ENCODE measurements around the gene NXNL2.

NXNL2 gene

DNA sequence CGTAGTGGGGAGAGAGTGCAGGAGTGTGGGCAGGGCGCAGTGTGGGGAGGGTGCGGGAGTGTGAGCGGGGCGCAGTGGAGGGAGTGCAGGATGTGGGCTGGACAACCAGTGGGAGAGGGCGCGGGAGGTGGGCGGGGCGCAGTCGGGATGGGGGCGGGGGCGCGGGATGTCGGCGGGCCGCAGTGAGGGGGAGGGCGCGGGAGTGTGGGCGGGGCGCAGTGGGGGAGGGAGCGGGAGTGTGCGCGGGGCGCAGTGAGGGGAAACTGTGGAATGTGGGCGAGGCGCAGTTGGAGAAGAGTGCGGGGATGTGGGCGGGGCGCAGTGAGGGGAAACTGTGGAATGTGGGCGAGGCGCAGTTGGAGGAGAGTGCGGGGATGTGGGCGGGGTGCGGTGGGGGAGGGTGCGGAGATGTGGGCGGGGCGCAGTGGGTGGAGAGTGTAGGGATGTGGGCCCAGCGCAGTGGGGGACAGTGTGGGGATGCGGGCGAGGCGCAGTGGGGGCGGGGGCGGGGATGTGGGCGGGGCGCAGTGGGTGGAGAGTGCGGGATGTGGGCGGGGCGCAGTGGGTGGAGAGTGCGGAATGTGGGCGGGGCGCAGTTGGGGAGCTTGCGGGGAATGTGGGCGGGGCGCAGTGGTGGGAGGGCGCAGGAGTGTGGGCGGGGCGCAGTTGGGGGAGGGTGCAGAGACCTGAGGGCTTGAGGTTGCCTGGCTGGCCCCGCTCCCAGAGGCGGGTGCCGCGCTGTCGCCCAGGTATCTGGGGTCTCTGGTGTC, at the start of gene NXNL2:
Gene NXNL2, plus strand, starts transcription at position 723 of the 770 bp plus-strand sequence. CDS start 257 bp downstream, outside the sequence.
- no peak for DNase-seq (ENCODE audit: low spot score)

DNA sequence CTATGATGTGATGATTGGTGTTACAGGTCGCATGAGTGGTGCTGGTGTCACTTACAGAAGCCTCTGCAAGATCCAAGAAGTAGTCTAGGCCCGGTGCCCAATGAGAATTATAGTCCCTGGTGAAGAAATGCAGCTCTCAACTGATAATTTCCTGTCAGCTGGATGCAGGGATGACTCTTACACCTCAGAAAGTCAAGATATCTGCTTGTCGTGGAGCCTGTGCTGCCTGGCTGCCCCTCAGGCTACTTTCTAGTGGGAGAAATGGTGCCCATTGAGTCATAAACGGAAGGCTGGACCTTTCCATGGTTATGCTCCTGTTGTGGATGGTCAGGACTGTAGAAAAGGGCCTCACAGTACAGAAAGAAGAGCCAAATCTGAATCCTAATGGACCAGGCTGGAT, 46.8 kb upstream of the NXNL2 start:
- DNase-seq (ENCODE audit: low spot score), result no peak

DNA sequence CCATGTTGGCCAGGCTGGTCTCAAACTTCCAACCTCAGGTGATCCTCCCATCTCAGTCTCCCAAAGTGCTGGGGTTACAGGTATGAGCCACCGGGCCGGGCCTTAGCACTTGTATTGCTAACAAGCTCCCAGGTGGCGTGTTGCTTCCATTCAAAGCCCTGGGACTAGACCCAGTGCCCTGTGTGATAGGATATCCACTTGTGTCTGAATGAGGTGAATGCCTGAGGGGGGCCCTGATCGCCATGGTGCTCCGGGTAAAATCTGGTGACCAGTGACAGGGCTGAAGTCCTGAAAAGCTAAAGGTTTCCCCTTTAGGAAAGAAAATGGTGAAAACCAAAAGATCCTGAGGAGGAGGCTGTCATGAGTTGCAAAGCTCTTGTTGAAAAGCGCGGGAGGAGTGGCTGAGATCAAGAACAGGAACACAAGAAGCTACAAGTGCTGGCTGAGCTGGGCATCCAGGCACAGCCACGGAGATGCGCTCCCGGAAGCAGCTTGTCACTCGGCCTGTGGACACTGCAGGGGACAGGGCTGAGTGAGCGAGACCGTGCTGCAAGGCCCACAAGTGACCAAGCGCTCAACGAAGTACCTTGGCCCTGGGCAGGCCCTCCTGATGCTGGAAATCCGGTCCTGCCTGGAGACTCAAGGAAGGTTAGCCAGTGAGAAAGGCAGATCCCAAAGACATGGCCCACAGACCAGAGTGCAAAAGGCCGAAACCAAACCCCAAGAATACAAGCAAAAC, 39.8 kb upstream of the NXNL2 start:
- DNase-seq (ENCODE audit: low spot score), result no peak

DNA sequence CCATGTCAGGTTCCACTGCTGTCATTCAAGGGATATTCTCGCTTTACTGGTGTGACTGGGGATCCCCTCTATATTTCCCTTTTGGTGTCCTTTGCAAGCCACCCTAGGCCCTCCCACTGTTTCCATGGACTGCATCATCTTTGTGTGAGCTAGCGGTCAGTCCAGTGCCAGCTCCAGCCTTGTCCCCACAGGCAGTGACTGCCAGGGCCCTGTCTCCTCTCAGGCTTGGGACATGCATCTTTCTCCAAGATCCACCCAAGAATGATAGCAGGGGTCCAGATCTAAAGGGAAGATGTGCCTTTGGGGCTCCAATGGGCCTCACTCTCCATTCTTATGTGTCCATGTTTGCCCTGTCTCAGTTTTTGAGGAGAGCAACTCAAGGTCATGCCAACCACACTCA, 37.8 kb upstream of the NXNL2 start:
- DNase-seq (ENCODE audit: low spot score), result no peak

DNA sequence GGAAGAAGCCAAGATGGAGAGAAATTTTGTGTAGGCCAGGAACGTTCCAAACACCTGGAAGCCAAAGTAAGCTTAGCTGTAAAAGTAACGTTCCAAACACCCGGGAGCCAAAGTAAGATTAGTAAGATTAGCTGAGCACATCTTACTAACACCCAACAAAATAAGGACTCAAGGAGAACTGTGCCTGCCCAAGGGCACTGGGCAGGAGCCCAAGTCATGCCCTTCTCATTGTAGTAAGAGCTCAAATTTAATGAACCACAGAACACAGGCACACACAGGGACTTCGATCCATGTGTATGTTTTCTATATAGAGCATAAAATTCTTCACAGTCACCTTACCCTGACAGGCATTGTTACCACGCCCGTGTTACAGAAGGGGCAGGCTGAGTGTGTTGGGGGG, 36.1 kb upstream of the NXNL2 start:
- no peak for DNase-seq (ENCODE audit: low spot score)

- DNase-seq (ENCODE audit: low spot score), result no peak
Measured at GRCh38 chr9:88501086-88501485, 33.9 kb upstream of the NXNL2 start.

DNA sequence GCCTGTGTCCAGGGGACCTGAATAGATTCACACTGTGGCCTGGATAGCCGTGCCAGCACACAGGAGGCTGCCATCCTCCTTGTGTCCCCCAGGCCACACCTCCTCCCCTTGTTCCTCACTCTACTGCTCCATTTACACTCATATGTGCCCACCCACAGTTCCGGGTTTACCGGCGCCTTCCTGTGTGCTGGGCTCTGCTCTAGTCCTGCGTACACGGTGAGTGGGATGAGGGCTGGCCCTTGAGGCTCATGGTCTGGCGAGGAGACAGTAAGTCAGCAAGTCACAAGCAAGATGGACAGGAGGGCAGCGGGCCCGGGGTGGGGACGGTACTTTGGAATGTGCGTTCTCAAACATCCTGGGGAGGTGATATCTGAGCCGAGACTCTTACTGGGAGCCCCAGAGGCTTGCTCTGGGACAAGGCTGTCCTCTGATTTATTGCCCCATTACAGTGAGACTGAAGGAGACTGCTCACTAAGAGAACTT, 32.4 kb upstream of the NXNL2 start:
- no peak for DNase-seq (ENCODE audit: low spot score)

DNA sequence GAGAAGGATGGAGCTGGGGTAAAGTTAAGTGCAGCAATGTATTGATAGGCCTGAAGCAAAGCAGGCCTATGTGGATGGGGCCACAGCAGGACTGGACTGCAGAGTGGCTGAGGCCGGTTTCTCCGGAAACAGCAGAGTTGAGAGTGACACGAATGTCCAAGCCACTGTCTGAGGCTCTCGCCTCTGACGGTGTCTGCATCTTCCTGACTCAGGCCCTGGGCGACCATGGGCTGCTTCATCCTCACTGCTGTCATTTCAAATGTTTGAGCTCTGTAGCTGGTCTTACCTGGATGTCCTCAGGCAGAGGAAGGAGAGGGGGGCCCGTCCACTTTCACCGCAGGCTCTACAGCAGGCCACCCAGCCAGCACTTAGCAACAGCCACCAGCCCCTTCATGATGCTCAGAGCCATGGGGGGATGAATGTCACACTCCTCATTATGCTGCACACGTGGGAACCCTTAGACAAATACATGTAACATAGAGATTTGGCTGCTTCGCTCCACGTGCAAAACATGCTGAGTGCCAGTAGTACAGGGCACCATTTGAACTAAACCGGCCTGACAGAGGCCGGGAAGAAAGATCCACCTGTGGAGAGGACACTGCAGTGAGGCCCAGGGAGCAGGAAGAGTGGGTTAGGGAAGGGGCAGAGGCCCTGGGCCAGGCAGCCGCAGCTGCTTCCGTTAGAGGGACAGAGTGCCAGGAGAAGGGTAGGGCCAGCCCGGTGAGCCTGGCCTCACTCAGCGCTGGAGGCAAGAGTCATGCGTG, 31.7 kb upstream of the NXNL2 start:
- no peak for DNase-seq (ENCODE audit: low spot score)

DNA sequence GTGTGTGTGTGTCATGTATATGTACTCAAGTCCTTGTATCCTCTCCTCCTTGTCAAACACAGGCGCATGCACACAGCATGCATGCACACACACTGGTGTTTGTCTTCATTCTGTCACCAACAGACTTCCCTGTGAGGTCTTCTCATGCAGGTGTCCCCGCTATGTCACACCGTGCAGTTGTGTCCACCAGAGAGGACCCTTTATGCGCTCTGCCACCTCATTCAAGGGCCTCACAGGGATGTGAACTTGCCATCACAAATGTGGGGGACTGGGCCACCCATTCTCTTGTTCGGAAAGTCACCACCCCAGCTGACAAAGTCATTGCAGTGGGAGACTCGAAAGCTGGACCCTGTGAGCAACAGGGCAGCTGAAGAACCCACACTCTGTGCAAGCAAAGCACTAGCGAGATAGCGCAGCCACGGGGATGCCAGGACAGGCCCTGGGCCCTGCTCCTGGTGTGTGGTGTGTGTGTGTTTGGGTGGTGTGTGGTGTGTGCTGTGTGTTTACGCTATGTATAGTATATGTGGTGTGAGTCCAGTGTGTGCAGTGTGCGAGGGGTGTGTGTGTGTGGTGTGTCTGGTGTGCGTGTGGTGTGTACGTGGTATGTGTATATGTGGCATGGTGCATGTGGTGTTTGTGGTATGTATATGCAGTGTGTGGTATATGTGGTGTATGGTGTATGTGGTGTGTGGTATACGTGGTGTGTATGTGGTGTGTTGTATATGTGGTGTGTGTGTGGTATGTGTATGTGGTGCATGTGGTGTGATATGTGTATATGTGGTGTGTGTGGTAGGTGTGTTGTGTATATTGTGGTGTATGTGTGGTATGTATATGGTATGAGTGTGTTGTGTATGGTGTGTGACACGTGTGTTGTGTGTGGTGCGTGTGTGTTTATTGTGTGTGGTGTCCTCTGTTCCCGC, 30.9 kb upstream of the NXNL2 start:
- DNase-seq (ENCODE audit: low spot score), result no peak

- no peak for DNase-seq (ENCODE audit: low spot score)
Measured at GRCh38 chr9:88508326-88508725, 26.7 kb upstream of the NXNL2 start.

- no peak for DNase-seq (ENCODE audit: low spot score)
Measured at GRCh38 chr9:88511906-88512305, 23.1 kb upstream of the NXNL2 start.

- no peak for DNase-seq (ENCODE audit: low spot score)
Measured at GRCh38 chr9:88514247-88514646, 20.7 kb upstream of the NXNL2 start.

DNA sequence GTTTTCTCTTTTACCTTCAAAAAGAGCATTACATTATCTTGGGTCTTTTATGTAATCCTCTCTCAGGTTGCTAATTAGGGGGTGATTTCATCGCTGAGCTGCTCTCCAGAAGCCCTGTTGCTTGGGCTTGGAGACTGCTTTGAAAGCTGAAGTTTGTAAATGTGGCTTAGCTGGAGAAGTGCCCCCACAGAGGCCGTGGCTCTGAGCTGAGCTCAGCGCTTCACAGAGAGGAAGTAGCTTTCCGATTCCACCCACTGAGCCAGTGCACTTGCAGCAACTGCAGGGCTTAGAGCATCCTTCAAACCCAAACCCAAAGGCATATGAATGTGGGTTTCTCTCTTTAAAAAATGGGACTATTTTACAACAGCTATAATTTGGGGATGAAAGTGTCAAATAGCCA, 13.7 kb upstream of the NXNL2 start:
- no peak for DNase-seq (ENCODE audit: low spot score)

- no peak for DNase-seq (ENCODE audit: low spot score)
Measured at GRCh38 chr9:88522360-88522759, 12.6 kb upstream of the NXNL2 start.

- no peak for DNase-seq (ENCODE audit: low spot score)
Measured at GRCh38 chr9:88523056-88523455, 11.9 kb upstream of the NXNL2 start.

- DNase-seq (ENCODE audit: low spot score), result no peak
Measured at GRCh38 chr9:88524911-88525310, 10.1 kb upstream of the NXNL2 start.

DNA sequence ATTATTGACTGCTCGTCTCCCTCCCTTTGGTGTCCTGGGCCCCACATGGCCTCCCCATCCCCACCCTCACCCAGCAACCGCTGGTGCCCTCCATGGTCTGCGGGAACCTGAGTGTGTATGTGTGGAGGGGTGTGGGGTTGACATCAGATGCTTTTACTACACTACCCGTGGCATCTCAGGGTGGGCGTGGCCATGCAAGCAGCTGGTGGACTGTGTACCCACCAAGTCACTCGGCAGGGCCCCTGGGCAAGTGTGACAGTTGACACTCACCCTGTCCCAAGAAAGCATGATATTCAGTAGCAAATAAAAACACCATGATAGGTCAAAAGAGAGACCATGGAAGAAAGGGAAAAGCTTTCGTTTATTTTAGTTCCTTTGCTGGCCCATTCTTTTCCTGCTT, 7.4 kb upstream of the NXNL2 start:
- no peak for DNase-seq (ENCODE audit: low spot score)

DNA sequence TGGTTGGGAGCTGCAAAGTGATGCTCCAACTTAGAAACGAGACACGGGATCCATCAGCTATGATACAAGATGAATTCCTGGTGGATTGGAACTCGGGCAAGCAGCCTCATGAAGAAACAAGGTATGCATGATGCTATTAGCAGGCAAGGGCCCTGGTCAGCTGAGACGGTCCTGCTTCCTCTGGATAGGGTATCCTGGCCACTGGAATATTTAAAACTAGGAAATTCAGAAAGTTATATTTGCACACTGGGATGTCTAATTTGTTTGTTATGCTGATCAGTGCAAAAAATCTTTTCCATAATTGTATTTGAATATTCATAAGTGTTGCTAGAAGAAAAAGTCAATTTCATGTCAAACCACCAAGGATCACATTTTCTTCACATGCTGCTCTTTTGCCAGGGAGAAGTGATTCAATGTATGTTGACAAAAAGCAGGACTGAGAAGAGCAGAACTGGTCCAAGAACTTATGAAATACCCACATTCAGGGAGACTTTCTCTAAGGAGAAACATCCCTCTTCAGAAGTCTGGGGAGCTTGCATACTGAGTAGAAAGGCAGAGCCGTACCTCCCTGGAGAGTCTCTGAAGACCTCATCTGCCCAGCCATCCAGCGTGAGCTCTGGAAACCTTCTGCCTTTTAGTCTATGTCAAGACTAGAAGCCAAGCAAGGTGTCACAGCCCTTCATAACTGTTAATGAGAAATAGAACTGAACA, 6.7 kb upstream of the NXNL2 start:
- DNase-seq (ENCODE audit: low spot score), result no peak

DNA sequence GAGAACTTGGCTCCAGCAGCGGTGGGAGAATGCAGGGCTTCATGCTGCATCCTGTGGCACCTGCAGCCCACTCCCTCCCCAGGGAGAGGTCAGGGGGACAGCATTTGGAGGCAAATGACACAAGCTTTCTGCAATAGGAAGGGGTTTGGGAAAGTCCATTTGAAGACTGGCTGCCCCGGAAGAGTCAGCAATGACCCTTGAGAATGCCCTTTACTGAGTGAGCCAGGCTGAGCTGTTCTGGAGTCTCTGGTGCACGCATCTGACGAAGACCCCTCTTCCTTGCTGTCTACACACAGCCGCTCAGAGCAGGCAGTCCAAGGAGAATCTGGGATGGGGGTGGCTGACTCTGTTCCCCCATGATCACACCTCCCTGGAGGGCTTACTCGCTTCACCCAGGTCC, 5.5 kb upstream of the NXNL2 start:
- DNase-seq (ENCODE audit: low spot score), result no peak

- no peak for DNase-seq (ENCODE audit: low spot score)
Measured at GRCh38 chr9:88530051-88530450, 4.9 kb upstream of the NXNL2 start.
